Activated CD4-positive, CD25-positive, alpha-beta regulatory T cell (primary cell): ENCODE measurements around the gene AUH.

ENCODE experiments used
- DNase-seq, 4 experiments: peaks; one replicate each; lab custom pipeline; 2025; lab: John Stamatoyannopoulos, UW

Gene AUH

GRCh38 chr9:91246846-91247245 lies 114.9 kb downstream of the AUH start:
- DNase-seq, result no peak

GRCh38 chr9:91245431-91246313 lies 116.0 kb downstream of the AUH start:
- no peak for DNase-seq

GRCh38 chr9:91243029-91243428 lies 118.7 kb downstream of the AUH start:
- no peak for DNase-seq

GRCh38 chr9:91241909-91242308 lies 119.8 kb downstream of the AUH start:
- DNase-seq, result no peak

- DNase-seq, result no peak
Observed at GRCh38 chr9:91240596-91241165, 121.0 kb downstream of the AUH start.

- no peak for DNase-seq
Observed at GRCh38 chr9:91239367-91240111, 122.2 kb downstream of the AUH start.

- DNase-seq, result no peak
Observed at GRCh38 chr9:91234523-91234922, 127.2 kb downstream of the AUH start.

- DNase-seq, result no peak
Observed at GRCh38 chr9:91231619-91232018, 130.1 kb downstream of the AUH start.

- DNase-seq, result no peak
Observed at GRCh38 chr9:91223000-91223399, 138.7 kb downstream of the AUH start.

GRCh38 chr9:91222457-91222856 lies 139.3 kb downstream of the AUH start:
- DNase-seq, result no peak

- DNase-seq, result no peak
Observed at GRCh38 chr9:91221332-91221731, 140.4 kb downstream of the AUH start.

- DNase-seq, result no peak
Observed at GRCh38 chr9:91220491-91221135, 141.1 kb downstream of the AUH start.

- DNase-seq, result no peak
Observed at GRCh38 chr9:91220021-91220420, 141.7 kb downstream of the AUH start.

GRCh38 chr9:91219557-91219956 lies 142.2 kb downstream of the AUH start:
- DNase-seq, result no peak

- DNase-seq, result no peak
Observed at GRCh38 chr9:91217388-91217787, 144.3 kb downstream of the AUH start.

- DNase-seq, result no peak
Observed at GRCh38 chr9:91214867-91215266, 146.9 kb downstream of the AUH start.

GRCh38 chr9:91214086-91214485 lies 147.6 kb downstream of the AUH start:
- no peak for DNase-seq

- no peak for DNase-seq
Observed at GRCh38 chr9:91212596-91213243, 149.0 kb downstream of the AUH start.

GRCh38 chr9:91211919-91212318 lies 149.8 kb downstream of the AUH start:
- no peak for DNase-seq

GRCh38 chr9:91211414-91211813 lies 150.3 kb downstream of the AUH start:
- DNase-seq, result no peak

- no peak for DNase-seq
Observed at GRCh38 chr9:91210318-91210717, 151.4 kb downstream of the AUH start.

GRCh38 chr9:91208837-91209236 lies 152.9 kb downstream of the AUH start:
- DNase-seq, result no peak
